ENCODE results near the gene ANKRD40CL.

- TF ChIP-seq CTCF (IDR thresholded peaks at IDR 0.05; ENCODE audit: low read depth, low read length) (no peak), POLR2A (IDR thresholded peaks at IDR 0.05; ENCODE audit: extremely low read depth, insufficient read length) (no peak), MYC (IDR thresholded peaks at IDR 0.05; ENCODE audit: low read depth, low read length) (no peak)
These were observed 13.8 kb upstream of the ANKRD40CL start for GRCh38 chr17:50781167-50781566.
